GM12878 (cell line): ENCODE results near the gene UBAP2. TPM values are rescaled to one million over a fixed set of nuclear protein-coding genes. Genes with fewer than 3 reads are reported as not detected.

Experiments used
- ATAC-seq: fragments of 200-7000 bp; cut with Tn5 transposase; 3 replicates; pipeline ENCODE4 v1.9.1; 2020; ENCODE audit warnings: mild to moderate bottlenecking, moderate library complexity
- BruUV-seq: library from RNA; stranded (reverse); fragments of 400-500 nt; replicated peaks from 2 replicates; lab custom pipeline; 2021; lab: Mats Ljungman, UMichigan
- CTCF ChIA-PET: fragments of 300-600 bp; sonication (Branson Sonifier 250); formaldehyde crosslinking; extraction: SDS; loops from one replicate; lab custom pipeline; 2021; ENCODE audit warnings: inconsistent platforms; lab: Yijun Ruan, JAX
- POLR2A ChIA-PET: fragments of 350-600 bp; formaldehyde crosslinking; extraction: SDS; loops from one replicate; lab custom pipeline; 2021; ENCODE audit warnings: inconsistent platforms; lab: Charles Lee
- RAD21 ChIA-PET: fragments of 300-600 bp; sonication (Branson Sonifier 250); formaldehyde crosslinking; loops from one replicate; lab custom pipeline; 2023; ENCODE audit warnings: antibody characterized with exemption; ENCODE audit not compliant: unreplicated experiment; lab: Charles Lee
- SMC1A ChIA-PET: fragments of 300-600 bp; sonication (Branson Sonifier 250); formaldehyde crosslinking; loops from one replicate; lab custom pipeline; 2023; ENCODE audit not compliant: unreplicated experiment, uncharacterized antibody; lab: Charles Lee
- DNase-seq: peaks from one replicate; pipeline ENCODE4 v3.0.0-alpha.2; 2011; ENCODE audit warnings: low read depth, low spot score
- FAIRE-seq: peaks from 3 replicates; lab custom pipeline; 2011; peaks lifted over from hg19 to GRCh38; lab: Jason Lieb, UNC
- H2AFZ ChIP-seq: 2 replicates; pipeline ENCODE4 v1.6.0; 2011; ENCODE audit warnings: low read depth, low read length, control low read depth; ENCODE audit not compliant: control insufficient read depth
- H3K27ac ChIP-seq: 2 replicates; pipeline ENCODE4 v1.5.1; 2011; ENCODE audit warnings: control low read depth; ENCODE audit not compliant: control insufficient read depth, insufficient read depth
- H3K27me3 ChIP-seq, 2 experiments: replicated peaks in 1 of 2; 2 replicates each; pipeline versions ENCODE4 v1.6.0 to v1.6.1; 2011; ENCODE audit warnings: low read length in 1 of 2; ENCODE audit not compliant: control insufficient read depth in 2 of 2, insufficient read depth in 2 of 2
- H3K36me3 ChIP-seq, 2 experiments: 2 replicates each; pipeline ENCODE4 v1.5.1; 2011; ENCODE audit warnings: low read length in 1 of 2; ENCODE audit not compliant: control insufficient read depth in 2 of 2, insufficient read depth in 2 of 2
- H3K4me1 ChIP-seq: 2 replicates; pipeline ENCODE4 v1.6.1; 2011; ENCODE audit warnings: mild to moderate bottlenecking, low read length, moderate library complexity, mixed read lengths; ENCODE audit not compliant: control insufficient read depth, insufficient read depth
- H3K4me2 ChIP-seq: 2 replicates; pipeline ENCODE4 v1.6.0; 2011; ENCODE audit warnings: control low read depth; ENCODE audit not compliant: control insufficient read depth, insufficient read depth
- H3K4me3 ChIP-seq: fragments of 200-600 bp; sonication (generic); 2 replicates; pipeline ENCODE4 v1.5.1; 2016
- H3K79me2 ChIP-seq: 2 replicates; pipeline ENCODE4 v1.6.0; 2011; ENCODE audit warnings: low read length; ENCODE audit not compliant: control insufficient read depth, insufficient read depth
- H3K9ac ChIP-seq: 2 replicates; pipeline ENCODE4 v1.8.0; 2011; ENCODE audit warnings: low read length, control low read depth, mixed read lengths; ENCODE audit not compliant: control insufficient read depth, insufficient read depth
- H3K9me3 ChIP-seq: replicated peaks from 3 replicates; pipeline ENCODE4 v1.5.1; 2011; ENCODE audit warnings: mild to moderate bottlenecking, low read length; ENCODE audit not compliant: control insufficient read depth, insufficient read depth
- H4K20me1 ChIP-seq: 2 replicates; pipeline ENCODE4 v1.6.0; 2011; ENCODE audit not compliant: control insufficient read depth, insufficient read depth
- BACH1 ChIP-seq: fragments of 450-650 bp; IDR thresholded peaks from 2 replicates; pipeline ENCODE4 v1.6.1; 2017; ENCODE audit warnings: mild to moderate bottlenecking, borderline replicate concordance
- ESRRA ChIP-seq: IDR thresholded peaks from 2 replicates; pipeline ENCODE4 v1.6.1; 2012; ENCODE audit warnings: mild to moderate bottlenecking, low read length, improper control_type of control experiment
- EZH2 ChIP-seq: IDR thresholded peaks from 2 replicates; pipeline ENCODE4 v1.6.1; 2012; ENCODE audit warnings: low read depth, mild to moderate bottlenecking, control low read depth, inconsistent platforms, low read length, borderline replicate concordance; ENCODE audit not compliant: control insufficient read depth
- FOS ChIP-seq: IDR thresholded peaks from 3 replicates; pipeline ENCODE4 v1.6.1; 2011; ENCODE audit warnings: borderline replicate concordance; ENCODE audit not compliant: insufficient read length; ENCODE audit errors: extremely low read depth
- JUND ChIP-seq: IDR thresholded peaks from 2 replicates; pipeline ENCODE4 v1.6.1; 2012; ENCODE audit warnings: low read depth, mild to moderate bottlenecking, low read length, improper control_type of control experiment, moderate library complexity
- KDM1A ChIP-seq: fragments of 200-600 bp; sonication (generic); IDR thresholded peaks from 2 replicates; pipeline ENCODE4 v1.6.1; 2016; ENCODE audit warnings: borderline replicate concordance
- SUPT20H ChIP-seq: IDR thresholded peaks from 2 replicates; pipeline ENCODE4 v1.6.1; 2011; ENCODE audit warnings: low read depth, mild to moderate bottlenecking, low read length, moderate library complexity, borderline replicate concordance; ENCODE audit not compliant: control insufficient read depth
- TAF1 ChIP-seq: IDR thresholded peaks from 2 replicates; pipeline ENCODE4 v1.6.1; 2011; ENCODE audit warnings: mild to moderate bottlenecking, low read depth, low read length, borderline replicate concordance
- TARDBP ChIP-seq: IDR thresholded peaks from 2 replicates; pipeline ENCODE4 v1.6.1; 2016; ENCODE audit warnings: borderline replicate concordance
- ZNF622 ChIP-seq: fragments of 450-650 bp; IDR thresholded peaks from 2 replicates; pipeline ENCODE4 v1.6.1; 2017; ENCODE audit warnings: mild to moderate bottlenecking, inconsistent platforms
- WGBS: methylation state at CpG from one replicate; pipeline ENCODE4 v1.1.6; 2016; ENCODE audit warnings: low lambda C conversion rate; ENCODE audit not compliant: insufficient replicate concordance, insufficient coverage; ENCODE audit errors: missing lambda C conversion rate; 5-methylcytosine and 5-hydroxymethylcytosine counted together
- in situ Hi-C: fragments of 300-500 bp; cut with MboI; formaldehyde crosslinking; loops from 9 replicates; pipeline ENCODE4 v1.14.3; 2018; ENCODE audit warnings: mixed read lengths
- intact Hi-C: fragments of 100-400 bp; cut with micrococcal nuclease; formaldehyde crosslinking; loops from one replicate; pipeline ENCODE4 v1.14.2; 2022; ENCODE audit not compliant: unreplicated experiment
- polyA plus RNA-seq, 11 experiments: library from polyadenylated mRNA; depleted of rRNA in 4 of 11; unstranded in 6 of 11; stranded (reverse) in 5 of 11; fragments of >200 nt; fragmentation: Nextera tagmentation in 4 of 11; fragmentation: Illumina TruSeq in 1 of 11; extraction: Ambion mirVana in 4 of 11; extraction: Trizol in 1 of 11; gene quantifications; 1 replicate in 1 of 11; 2 replicates in 10 of 11; pipeline versions ENCODE4 v1.2.1 to v1.2.3, GENCODE V29; 2011 to 2016; ENCODE audit warnings: inconsistent platforms in 2 of 11, missing spikeins in 2 of 11, low read depth in 1 of 11
- total RNA-seq, 4 experiments: library from RNA; depleted of rRNA in 3 of 4; stranded (reverse); fragments of >200 nt in 3 of 4; fragmentation: Illumina TruSeq in 1 of 4; extraction: Trizol in 1 of 4; gene quantifications; 2 replicates each; pipeline versions ENCODE4 v1.2.1 to v1.2.3, GENCODE V29; 2013 to 2021

The UBAP2 gene
- total and polyA plus RNA-seq, 10 of the 15 experiments (the other 5 are each of a cell fraction or from before 2014, with no cell fraction given) = 8.5 to 48.2 (median 28.1) TPM

GRCh38 chr9:34027845-34028574 is 20.7 kb downstream of the UBAP2 start:
- Histone ChIP-seq H2AFZ (no peak overlapping the region), H3K27me3 (no peaks in the 10 kb centered on the region), H3K4me1 (no peaks in the 10 kb centered on the region), H3K4me2 (no peak overlapping the region)
- ChIA-PET SMC1A (interaction anchor here (2.0 kb wide), 1 partner anchor 45 kb away, joined by 6 read pairs; no protein-coding TSS in a partner anchor), CTCF (no interaction called here)
- WGBS = 96% methylated on average over 11 of the region's 11 CpGs
- in situ Hi-C loops = no loop called here
- no peak for TF ChIP-seq TARDBP
- no peak for TF ChIP-seq ZNF622
- no peak for TF ChIP-seq KDM1A
- no peak for TF ChIP-seq EZH2
- TF ChIP-seq FOS = no peak
- TF ChIP-seq BACH1 = no peak
- no peak for TF ChIP-seq SUPT20H
- TF ChIP-seq JUND = no peak
- no peak for TF ChIP-seq TAF1
- TF ChIP-seq ESRRA = no peak
- TF ChIP-seq, all 136 proteins: peak for 0
- ChIA-PET POLR2A (no interaction called here), RAD21 (no interaction called here)
- no peaks in the 10 kb centered on the region for H3K9me3 ChIP-seq
- H3K4me3 ChIP-seq = no peak overlapping the region
- intact Hi-C loops = no loop called here
- H3K9ac ChIP-seq = no peak overlapping the region
- no peak for DNase-seq
- no TSS peak for BruUV-seq
- FAIRE-seq = no peak
- H3K36me3 ChIP-seq = peaks cover 2 to 3% of the 10 kb centered on the region in 2 experiments; a peak in 2 of 4 replicates
- no peak overlapping the region for H3K27ac ChIP-seq
- no peaks in the 10 kb centered on the region for H4K20me1 ChIP-seq
- H3K79me2 ChIP-seq = peaks cover 35% of the 10 kb centered on the region
- ATAC-seq = no peak
